HG03097 (cell line): ENCODE measurements around the gene ADAR.

Experiments
- ATAC-seq: cut with Tn5 transposase; IDR thresholded peaks from one replicate; pipeline ENCODE4 v1.9.1; 2021; ENCODE audit not compliant: unreplicated experiment, low FRiP score

Gene ADAR

GRCh38 chr1:154559466-154560044 is 48.4 kb downstream of the ADAR start:
- ATAC-seq: peak; percentile 39

- peak; percentile 85 for ATAC-seq
Observed at GRCh38 chr1:154558720-154559465, 49.1 kb downstream of the ADAR start.

- ATAC-seq: peak; percentile 5
Observed at GRCh38 chr1:154557939-154558719, 49.9 kb downstream of the ADAR start, which contains the start of gene UBE2Q1. TSS of gene UBE2Q1 (minus strand) at chr1:154558662. CDS start at chr1:154558553, 109 bp downstream.

- ATAC-seq: no peak
Observed at GRCh38 chr1:154557248-154557938, 50.6 kb downstream of the ADAR start.

GRCh38 chr1:154556422-154556821 is 51.6 kb downstream of the ADAR start:
- no peak for ATAC-seq

- no peak for ATAC-seq
Observed at GRCh38 chr1:154553056-154554030, 54.6 kb downstream of the ADAR start.

DNA sequence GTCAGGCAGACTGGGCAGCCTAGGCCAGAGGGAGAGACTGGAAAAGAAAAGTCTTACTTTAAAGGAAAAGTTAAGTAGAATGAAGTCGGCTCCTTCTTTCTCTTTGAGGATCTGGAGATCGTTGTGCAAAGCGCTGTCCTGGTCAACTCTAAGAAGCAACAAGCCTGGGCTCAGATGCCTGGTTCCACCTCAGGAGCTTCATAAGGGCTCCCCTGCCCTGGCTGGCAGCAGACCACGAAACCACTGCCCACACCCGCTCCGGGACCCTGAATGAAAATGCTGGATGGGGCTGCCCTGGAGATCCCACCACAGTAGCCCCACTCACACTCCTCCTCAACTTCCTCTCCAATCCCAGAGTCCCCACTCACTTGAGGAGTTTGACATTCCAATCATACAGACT is 56.0 kb downstream of the ADAR start:
- ATAC-seq: no peak

GRCh38 chr1:154551474-154551873 is 56.5 kb downstream of the ADAR start:
- ATAC-seq: no peak

GRCh38 chr1:154550657-154551056 is 57.3 kb downstream of the ADAR start:
- no peak for ATAC-seq

- ATAC-seq: no peak
Observed at GRCh38 chr1:154550070-154550469, 57.9 kb downstream of the ADAR start.

DNA sequence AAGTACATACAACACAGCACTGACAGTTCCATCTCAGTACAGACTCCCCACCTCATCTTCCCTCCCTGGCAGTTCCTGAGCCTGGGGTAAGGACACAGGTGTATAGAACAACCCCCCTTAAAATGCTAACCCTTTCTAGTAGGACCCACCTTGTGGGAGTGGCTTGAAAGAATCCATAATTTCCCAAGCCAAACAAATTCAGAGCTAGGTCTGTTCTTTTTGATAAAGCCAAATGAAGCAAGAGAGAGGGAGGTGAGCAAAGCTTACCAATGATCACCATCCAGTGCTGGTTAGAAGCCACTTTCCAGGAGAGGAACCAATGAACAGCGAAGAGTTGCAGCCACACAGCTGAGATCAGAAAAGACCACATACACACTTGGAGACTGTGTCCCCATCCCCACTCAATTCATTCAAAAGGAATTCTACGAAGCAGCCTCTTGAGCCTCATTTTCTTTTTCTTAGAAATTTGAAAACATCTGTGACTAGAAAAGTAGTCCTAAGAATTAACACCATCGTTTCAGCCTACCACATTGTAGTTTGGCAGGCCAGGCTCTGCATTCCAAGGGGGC is 58.7 kb downstream of the ADAR start:
- ATAC-seq: no peak

GRCh38 chr1:154548028-154548427 is 60.0 kb downstream of the ADAR start:
- no peak for ATAC-seq

- no peak for ATAC-seq
Observed at GRCh38 chr1:154547105-154547732, 60.8 kb downstream of the ADAR start.

- no peak for ATAC-seq
Observed at GRCh38 chr1:154546264-154547063, 61.5 kb downstream of the ADAR start.

GRCh38 chr1:154541231-154541630 is 66.8 kb downstream of the ADAR start:
- ATAC-seq: no peak

- no peak for ATAC-seq
Observed at GRCh38 chr1:154539486-154540483, 68.2 kb downstream of the ADAR start.

DNA sequence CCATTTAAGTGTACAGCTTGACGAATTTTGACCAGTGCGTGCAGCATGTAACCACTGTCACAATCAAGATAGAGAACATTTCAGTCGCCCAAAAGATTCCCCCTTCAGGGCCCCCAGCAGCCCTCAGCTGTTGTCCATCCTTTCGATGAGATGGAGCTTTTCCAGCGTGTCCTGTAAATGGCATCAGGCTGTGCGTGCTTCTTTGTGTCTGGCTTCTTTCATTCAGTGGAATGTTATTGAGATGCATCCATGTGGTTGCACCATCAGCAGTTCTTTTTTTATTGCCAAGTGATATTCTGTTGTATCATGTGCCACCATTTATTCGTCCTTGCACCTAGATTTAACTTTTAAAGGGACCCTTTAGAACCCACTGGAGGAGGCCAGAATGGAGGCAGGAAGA is 71.4 kb downstream of the ADAR start:
- ATAC-seq: no peak
